CD14-positive monocyte (primary cell): ENCODE results near the gene KRTAP10-4. TPM values are rescaled to one million over a fixed set of nuclear protein-coding genes. Genes with fewer than 3 reads are reported as not detected.
A peak's percentile ranks its signal among the peaks of the same experiment; 100 is the strongest.

Experiments used
- DNase-seq, 3 donors: peaks; one replicate each; pipeline ENCODE4 v3.0.0-alpha.2; 2011 to 2022
- H2AFZ ChIP-seq: 2 replicates; pipeline ENCODE4 v1.6.0; 2012; ENCODE audit warnings: mild to moderate bottlenecking, low read depth, low read length, inconsistent platforms; ENCODE audit not compliant: insufficient read depth, poor library complexity, severe bottlenecking
- H3K27ac ChIP-seq, 2 donors: 1 replicate in 1 of 2; 2 replicates in 1 of 2; pipeline ENCODE4 v1.5.1; 2012 to 2013; ENCODE audit warnings: low read length in 2 of 2, control low read depth in 1 of 2, inconsistent platforms in 1 of 2, low read depth in 1 of 2, mild to moderate bottlenecking in 1 of 2
- H3K27me3 ChIP-seq, 2 donors: one replicate each; pipeline versions ENCODE4 v1.6.0 to v1.6.1; 2011 to 2013; ENCODE audit warnings: low read length in 2 of 2; ENCODE audit not compliant: control insufficient read depth in 2 of 2, insufficient read depth in 2 of 2
- H3K36me3 ChIP-seq, 2 donors: replicated peaks in 1 of 2; 1 replicate in 1 of 2; 2 replicates in 1 of 2; pipeline versions ENCODE4 v1.5.1 to v1.6.1; 2012 to 2013; ENCODE audit warnings: low read length in 2 of 2, control low read depth in 1 of 2, inconsistent platforms in 1 of 2, mild to moderate bottlenecking in 1 of 2; ENCODE audit not compliant: insufficient read depth in 2 of 2, control insufficient read depth in 1 of 2
- H3K4me1 ChIP-seq, 2 donors: 1 replicate in 1 of 2; 2 replicates in 1 of 2; pipeline versions ENCODE4 v1.5.1 to v1.6.1; 2012 to 2013; ENCODE audit warnings: low read length in 2 of 2, control low read depth in 1 of 2, inconsistent platforms in 1 of 2, mild to moderate bottlenecking in 1 of 2, moderate library complexity in 1 of 2; ENCODE audit not compliant: insufficient read depth in 2 of 2, control insufficient read depth in 1 of 2
- H3K4me2 ChIP-seq: replicated peaks from 2 replicates; pipeline ENCODE3; 2012; ENCODE audit warnings: low read length, moderate library complexity, mild to moderate bottlenecking; ENCODE audit not compliant: poor library complexity, severe bottlenecking; ENCODE audit errors: extremely low read depth
- H3K4me3 ChIP-seq, 3 experiments: fragments of 200-600 bp in 1 of 3; sonication (generic) in 1 of 3; replicated peaks in 1 of 3; 1 replicate in 2 of 3; 2 replicates in 1 of 3; pipeline ENCODE4 v1.5.1; 2011 to 2013; ENCODE audit warnings: low read length in 3 of 3, mild to moderate bottlenecking in 3 of 3, control low read depth in 2 of 3, low read depth in 2 of 3, inconsistent platforms in 1 of 3, moderate library complexity in 1 of 3
- H3K79me2 ChIP-seq: 2 replicates; pipeline ENCODE4 v1.6.0; 2012; ENCODE audit warnings: mild to moderate bottlenecking, control low read depth, inconsistent platforms, low read length, moderate library complexity; ENCODE audit not compliant: insufficient read depth
- H3K9ac ChIP-seq: 2 replicates; pipeline ENCODE4 v1.6.0; 2017; ENCODE audit warnings: low read length, mild to moderate bottlenecking; ENCODE audit not compliant: insufficient read depth, poor library complexity, severe bottlenecking
- H3K9me3 ChIP-seq, 2 donors: replicated peaks in 1 of 2; 1 replicate in 1 of 2; 2 replicates in 1 of 2; pipeline versions ENCODE4 v1.5.1 to v1.6.1; 2012 to 2013; ENCODE audit warnings: low read length in 2 of 2, control low read depth in 1 of 2; ENCODE audit not compliant: control insufficient read depth in 1 of 2, insufficient read depth in 1 of 2
- H4K20me1 ChIP-seq: 2 replicates; pipeline ENCODE4 v1.6.0; 2012; ENCODE audit warnings: mild to moderate bottlenecking, low read length, control low read depth, moderate library complexity; ENCODE audit not compliant: insufficient read depth
- H3K27ac Mint-ChIP-seq, 7 donors: one replicate each; pipeline ENCODE4 v1.8.0; 2020; ENCODE audit warnings: mild to moderate bottlenecking in 7 of 7, mixed read lengths in 7 of 7, moderate library complexity in 6 of 7, inconsistent platforms in 2 of 7
- H3K27me3 Mint-ChIP-seq, 3 donors: one replicate each; pipeline ENCODE4 v1.8.0; 2021 to 2022; ENCODE audit warnings: low read depth in 3 of 3, mild to moderate bottlenecking in 3 of 3, mixed read lengths in 3 of 3, moderate library complexity in 3 of 3, inconsistent platforms in 1 of 3
- H3K36me3 Mint-ChIP-seq, 2 donors: one replicate each; pipeline ENCODE4 v1.8.0; 2020; ENCODE audit warnings: mixed read lengths in 2 of 2, inconsistent platforms in 1 of 2, mild to moderate bottlenecking in 1 of 2
- H3K4me1 Mint-ChIP-seq: one replicate; pipeline ENCODE4 v1.8.0; 2020; ENCODE audit warnings: mild to moderate bottlenecking, mixed read lengths
- H3K4me3 Mint-ChIP-seq, 2 donors: one replicate each; pipeline ENCODE4 v1.8.0; 2020; ENCODE audit warnings: mild to moderate bottlenecking in 2 of 2, mixed read lengths in 2 of 2, moderate library complexity in 1 of 2
- H3K9me3 Mint-ChIP-seq, 7 donors: one replicate each; pipeline ENCODE4 v1.8.0; 2020 to 2022; ENCODE audit warnings: mixed read lengths in 7 of 7, mild to moderate bottlenecking in 6 of 7, moderate library complexity in 6 of 7, inconsistent platforms in 2 of 7
- CTCF ChIP-seq: fragments of 200-600 bp; IDR thresholded peaks from one replicate; pipeline ENCODE4 v1.8.0; 2022; ENCODE audit warnings: antibody characterized with exemption, mild to moderate bottlenecking
- WGBS: methylation state at CpG from one replicate; pipeline ENCODE4 v1.1.5; 2013; ENCODE audit warnings: missing lambda C conversion rate; ENCODE audit not compliant: insufficient coverage; 5-methylcytosine and 5-hydroxymethylcytosine counted together
- intact Hi-C, 2 donors: fragments of 100-400 bp; cut with micrococcal nuclease; formaldehyde crosslinking; loops; one replicate each; pipeline versions ENCODE4 v1.15.0 to v1.15.1; 2023
- polyA plus RNA-seq, 3 donors: library from polyadenylated mRNA; depleted of rRNA in 1 of 3; unstranded in 2 of 3; stranded (reverse) in 1 of 3; fragments of 300-500 nt in 2 of 3; fragments of >200 nt in 1 of 3; fragmentation: Illumina TruSeq in 2 of 3; gene quantifications; 1 replicate in 2 of 3; 2 replicates in 1 of 3; pipeline ENCODE4 v1.2.3, GENCODE V29; 2012 to 2021

The KRTAP10-4 gene
- polyA plus RNA-seq, 3 donors, result not detected

DNA sequence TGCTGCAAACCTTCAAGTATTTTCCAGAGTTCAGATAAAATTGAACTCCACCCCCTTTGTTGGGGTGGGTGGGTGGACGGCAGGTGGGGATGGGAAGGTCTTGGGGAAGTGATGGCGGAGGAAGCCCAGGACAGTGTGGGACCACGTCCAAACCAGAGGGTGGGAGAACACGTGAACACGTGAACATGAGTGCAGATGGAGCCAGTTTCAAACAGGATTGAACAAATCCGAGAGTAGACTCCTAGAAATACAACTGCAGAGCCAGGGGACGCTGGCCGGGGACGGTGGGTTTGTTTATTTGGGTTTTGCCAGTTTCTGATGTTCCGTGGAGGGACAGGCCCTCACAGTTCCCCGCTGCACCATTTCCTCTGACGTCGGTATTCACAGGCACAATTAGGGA is 25.1 kb upstream of the KRTAP10-4 start:
- WGBS, result 97% methylated on average over 6 of the region's 13 CpGs
- DNase-seq, result no peak
- Histone ChIP-seq H3K4me3 (no peak overlapping the region), H3K79me2 (no peaks in the 10 kb centered on the region), H3K9ac (no peak overlapping the region), H2AFZ (no peak overlapping the region), H3K4me2 (no peak overlapping the region), H3K9me3 (peaks cover 11 to 15% of the 10 kb centered on the region in 2 donors), H3K4me1 (no peaks in the 10 kb centered on the region), H3K27me3 (peaks cover 2 to 16% of the 10 kb centered on the region in 2 donors), H3K36me3 (no peaks in the 10 kb centered on the region), H3K27ac (no peak overlapping the region), H4K20me1 (no peaks in the 10 kb centered on the region)
- Mint-ChIP-seq H3K27ac (no peak overlapping the region), H3K4me1 (no peaks in the 10 kb centered on the region), H3K9me3 (peaks cover 16 to 25% (median 21%) of the 10 kb centered on the region in 7 donors), H3K36me3 (no peaks in the 10 kb centered on the region), H3K27me3 (peaks cover 25 to 51% (median 28%) of the 10 kb centered on the region in 3 donors), H3K4me3 (peak overlapping the region in 1 of 2 donors; percentile 39)
- TF ChIP-seq CTCF, result no peak
- intact Hi-C loops, result no loop called here

DNA sequence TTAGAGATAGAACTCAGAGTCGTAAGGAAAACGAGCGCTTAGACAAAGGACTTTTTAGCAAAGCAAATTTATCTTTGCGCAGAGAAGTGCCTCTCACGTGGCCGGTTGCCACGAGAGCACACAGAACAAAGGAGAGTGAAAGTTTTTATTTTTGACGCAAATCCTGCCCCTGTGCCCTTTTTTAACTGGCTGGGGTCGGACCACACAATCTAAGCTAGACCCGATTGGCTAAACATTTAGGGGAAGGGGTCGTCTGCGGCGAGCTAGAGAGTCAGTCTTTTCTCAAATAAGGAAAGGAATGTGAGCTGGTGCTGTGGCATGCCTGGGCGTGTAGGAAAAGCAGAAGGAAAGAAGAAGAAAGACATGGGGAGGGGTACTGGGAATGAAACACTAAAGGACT is 24.6 kb upstream of the KRTAP10-4 start:
- Histone ChIP-seq H3K79me2 (no peaks in the 10 kb centered on the region), H4K20me1 (no peaks in the 10 kb centered on the region), H3K4me3 (no peak overlapping the region), H2AFZ (no peak overlapping the region), H3K27ac (no peak overlapping the region), H3K9ac (no peak overlapping the region), H3K9me3 (peaks cover 11 to 13% of the 10 kb centered on the region in 2 donors), H3K4me1 (no peaks in the 10 kb centered on the region), H3K27me3 (peaks cover 2 to 16% of the 10 kb centered on the region in 2 donors), H3K36me3 (no peaks in the 10 kb centered on the region), H3K4me2 (no peak overlapping the region)
- peaks cover 16 to 25% (median 21%) of the 10 kb centered on the region in 7 donors for H3K9me3 Mint-ChIP-seq
- H3K4me3 Mint-ChIP-seq, result no peak overlapping the region
- H3K36me3 Mint-ChIP-seq, result no peaks in the 10 kb centered on the region
- no peak for TF ChIP-seq CTCF
- peaks cover 25 to 51% (median 28%) of the 10 kb centered on the region in 3 donors for H3K27me3 Mint-ChIP-seq
- intact Hi-C loops, result no loop called here
- peak overlapping the region in 2 of 7 donors; percentile 4 to 42 for H3K27ac Mint-ChIP-seq
- WGBS, result 61% methylated on average over 13 of the region's 14 CpGs
- no peaks in the 10 kb centered on the region for H3K4me1 Mint-ChIP-seq
- no peak for DNase-seq
